ENCODE data around the gene AKAP7.

AKAP7 gene

DNA sequence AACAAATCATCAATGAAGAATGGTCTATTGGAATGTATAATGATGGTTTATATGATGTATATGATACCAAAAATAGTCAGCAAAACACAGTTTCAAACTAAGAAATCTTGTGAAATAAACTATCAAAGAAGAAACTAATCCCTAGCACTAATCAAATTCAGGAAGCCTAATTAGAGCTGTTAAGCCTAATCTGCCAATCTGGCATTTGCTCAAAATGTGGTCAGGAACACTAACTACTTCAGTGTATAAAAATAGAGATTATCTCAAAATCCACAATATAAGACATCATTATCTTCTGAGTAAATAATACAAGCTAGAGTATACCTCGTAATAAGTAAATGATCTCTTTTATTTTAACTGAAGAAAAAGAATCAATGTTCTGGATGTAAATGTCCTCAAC is 12.8 kb upstream of the AKAP7 start:
- H3K27me3 Mint-ChIP-seq = no peaks in the 10 kb centered on the region
- H3K4me3 Mint-ChIP-seq = no peak overlapping the region
- ATAC-seq = no peak
- H3K36me3 Mint-ChIP-seq = no peaks in the 10 kb centered on the region
- H3K4me1 Mint-ChIP-seq = peaks cover 11% of the 10 kb centered on the region
- H3K9me3 Mint-ChIP-seq = no peaks in the 10 kb centered on the region
- H3K27ac Mint-ChIP-seq = no peak overlapping the region

DNA sequence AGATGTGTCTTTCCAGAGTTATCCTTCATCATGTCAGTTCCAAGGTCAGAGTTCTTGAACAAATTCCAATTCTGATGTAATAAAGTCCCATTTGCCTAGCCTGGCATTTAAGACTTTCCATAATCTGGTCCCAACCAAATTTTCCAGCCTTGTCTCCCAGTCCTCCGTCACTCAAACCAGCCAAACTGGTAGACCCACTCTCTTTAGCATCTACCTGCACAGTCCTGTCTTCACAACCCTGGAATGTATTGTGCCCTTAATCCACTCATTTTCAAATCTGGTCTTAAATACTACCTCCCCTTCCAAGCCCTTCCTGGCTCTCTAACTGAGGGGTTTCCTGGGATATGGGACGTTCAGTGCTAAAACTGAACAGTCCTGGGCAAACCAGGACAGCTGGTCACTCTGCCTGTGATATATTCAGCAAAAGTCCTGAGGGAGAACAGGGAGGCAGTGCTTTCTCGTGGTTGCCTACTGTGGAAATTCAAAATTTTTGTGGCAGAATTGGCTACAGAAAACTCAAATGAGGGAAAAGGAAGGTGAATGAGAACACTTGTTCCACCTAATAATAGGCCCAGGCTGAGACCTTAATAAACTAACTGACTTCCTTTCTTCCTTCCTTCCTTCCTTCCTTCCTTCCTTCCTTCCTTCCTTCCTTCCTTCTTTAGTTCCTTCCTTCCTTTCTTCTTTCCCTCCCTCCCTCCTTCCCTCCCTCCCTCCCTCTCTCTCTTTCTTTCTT is 10.8 kb upstream of the AKAP7 start:
- no peaks in the 10 kb centered on the region for H3K4me1 Mint-ChIP-seq
- H3K27me3 Mint-ChIP-seq = no peaks in the 10 kb centered on the region

DNA sequence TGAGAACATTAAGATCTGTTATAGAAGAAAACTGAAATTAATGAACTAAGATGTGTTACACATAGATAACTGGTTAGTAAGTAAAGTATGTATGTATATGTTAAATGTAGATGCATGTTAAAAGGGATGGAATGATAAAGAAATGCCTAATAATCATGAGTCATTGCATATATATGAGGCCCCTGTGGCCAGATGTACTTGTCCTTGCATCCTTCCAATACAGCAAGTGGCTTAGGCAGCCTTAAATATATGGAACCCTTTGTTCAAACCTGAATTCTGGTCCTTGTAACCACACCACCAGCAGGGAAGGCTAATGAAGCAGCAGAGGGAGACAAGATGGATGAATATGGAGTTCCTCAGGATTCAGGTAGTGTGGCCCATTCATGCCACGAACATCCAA is 9.8 kb upstream of the AKAP7 start:
- no peaks in the 10 kb centered on the region for H3K27me3 Mint-ChIP-seq
- no peaks in the 10 kb centered on the region for H3K36me3 Mint-ChIP-seq
- H3K4me3 Mint-ChIP-seq = no peak overlapping the region
- ATAC-seq = no peak
- H3K9me3 Mint-ChIP-seq = no peaks in the 10 kb centered on the region
- H3K27ac Mint-ChIP-seq = no peak overlapping the region
- H3K4me1 Mint-ChIP-seq = no peaks in the 10 kb centered on the region

More for the DNA sequence above, 10.8 kb upstream of the AKAP7 start:
- H3K4me3 Mint-ChIP-seq = no peak overlapping the region
- H3K36me3 Mint-ChIP-seq = no peaks in the 10 kb centered on the region
- H3K27ac Mint-ChIP-seq = no peak overlapping the region
- H3K9me3 Mint-ChIP-seq = no peaks in the 10 kb centered on the region
- ATAC-seq = no peak

DNA sequence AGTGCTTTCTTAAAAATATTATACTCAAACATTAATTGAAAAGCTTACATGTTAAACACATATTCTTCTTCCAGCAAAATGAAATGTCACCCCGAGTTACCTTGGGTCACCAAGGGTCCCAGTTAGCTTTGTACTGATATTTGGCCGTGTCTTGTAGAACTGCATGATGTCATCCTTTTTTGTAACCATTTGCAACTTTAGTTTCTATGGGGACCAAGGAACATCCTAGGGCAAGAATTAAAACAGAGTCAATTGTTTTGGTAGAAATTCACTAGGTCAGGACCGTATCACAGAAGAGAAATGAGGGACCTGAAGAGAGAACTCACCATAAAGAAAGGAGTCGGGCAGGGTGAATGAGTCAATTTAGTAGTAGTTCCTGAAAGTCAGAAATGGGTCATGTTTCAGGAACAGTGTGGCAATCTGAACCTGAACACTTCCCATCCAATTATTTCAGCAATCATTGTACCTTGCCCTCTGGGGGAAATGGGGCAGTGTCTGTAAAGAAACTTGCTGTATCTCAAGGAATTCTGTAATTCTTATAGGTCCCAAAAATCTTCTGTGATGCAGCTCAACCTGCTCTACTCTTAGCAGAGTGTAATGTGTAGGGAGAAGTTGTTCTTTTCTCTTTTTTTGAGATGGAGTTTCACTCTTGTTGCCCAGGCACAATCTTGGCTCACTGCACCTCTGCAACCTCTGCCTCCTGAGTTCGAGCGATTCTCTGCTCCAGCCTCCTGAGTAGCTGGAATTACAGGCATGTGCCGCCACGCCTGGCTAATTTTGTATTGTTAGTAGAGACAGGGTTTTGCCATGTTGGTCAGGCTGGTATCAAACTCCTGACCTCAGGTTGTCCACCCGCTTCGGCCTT is 5.3 kb upstream of the AKAP7 start:
- Mint-ChIP-seq H3K4me3 (no peak overlapping the region), H3K4me1 (no peaks in the 10 kb centered on the region), H3K27me3 (no peaks in the 10 kb centered on the region), H3K9me3 (no peaks in the 10 kb centered on the region), H3K27ac (no peak overlapping the region), H3K36me3 (no peaks in the 10 kb centered on the region)
- ATAC-seq = no peak

DNA sequence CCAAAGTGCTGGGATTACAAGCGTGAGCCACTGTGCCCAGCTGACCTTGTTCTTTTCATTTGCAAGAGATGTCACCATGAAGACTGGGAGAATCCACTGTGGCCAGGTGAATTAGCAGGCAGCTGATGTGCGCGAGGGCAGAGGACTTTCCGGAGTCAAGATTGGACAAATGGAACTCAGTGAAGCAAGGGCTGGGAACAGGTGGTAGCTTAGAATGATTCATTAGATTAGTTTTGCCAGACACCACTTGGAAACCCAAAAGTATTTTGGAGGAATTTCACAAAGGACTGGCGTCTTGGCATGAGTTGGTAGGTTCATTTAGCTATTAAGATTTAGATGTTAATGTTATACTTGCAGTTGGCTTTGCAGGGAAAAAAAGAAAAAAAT is 4.7 kb upstream of the AKAP7 start:
- H3K9me3 Mint-ChIP-seq = no peaks in the 10 kb centered on the region
- no peaks in the 10 kb centered on the region for H3K27me3 Mint-ChIP-seq
- no peak overlapping the region for H3K27ac Mint-ChIP-seq
- no peaks in the 10 kb centered on the region for H3K36me3 Mint-ChIP-seq
- H3K4me1 Mint-ChIP-seq = no peaks in the 10 kb centered on the region
- no peak overlapping the region for H3K4me3 Mint-ChIP-seq
- no peak for ATAC-seq

DNA sequence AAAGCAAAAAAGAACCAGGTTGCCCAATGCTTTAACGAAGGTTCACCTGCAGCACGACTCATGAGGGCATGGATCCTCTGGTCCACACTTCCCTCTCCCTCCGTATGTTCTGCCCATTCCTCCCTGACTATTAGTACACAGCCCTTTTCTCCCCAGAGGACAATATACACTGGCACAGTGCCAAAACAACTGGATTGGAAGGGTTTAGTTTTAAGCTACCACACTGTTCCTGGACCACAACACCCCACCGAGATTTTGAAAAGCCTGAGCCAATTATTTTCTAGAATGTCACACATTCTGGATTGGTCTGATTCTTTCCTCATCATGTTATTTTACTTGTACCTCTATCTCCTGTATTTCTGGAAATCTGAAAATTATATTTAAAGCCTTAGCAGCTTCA is 2.9 kb upstream of the AKAP7 start:
- Mint-ChIP-seq H3K27ac (no peak overlapping the region), H3K27me3 (no peaks in the 10 kb centered on the region), H3K9me3 (no peaks in the 10 kb centered on the region), H3K4me1 (peaks cover 10% of the 10 kb centered on the region), H3K36me3 (no peaks in the 10 kb centered on the region), H3K4me3 (no peak overlapping the region)
- ATAC-seq = no peak

DNA sequence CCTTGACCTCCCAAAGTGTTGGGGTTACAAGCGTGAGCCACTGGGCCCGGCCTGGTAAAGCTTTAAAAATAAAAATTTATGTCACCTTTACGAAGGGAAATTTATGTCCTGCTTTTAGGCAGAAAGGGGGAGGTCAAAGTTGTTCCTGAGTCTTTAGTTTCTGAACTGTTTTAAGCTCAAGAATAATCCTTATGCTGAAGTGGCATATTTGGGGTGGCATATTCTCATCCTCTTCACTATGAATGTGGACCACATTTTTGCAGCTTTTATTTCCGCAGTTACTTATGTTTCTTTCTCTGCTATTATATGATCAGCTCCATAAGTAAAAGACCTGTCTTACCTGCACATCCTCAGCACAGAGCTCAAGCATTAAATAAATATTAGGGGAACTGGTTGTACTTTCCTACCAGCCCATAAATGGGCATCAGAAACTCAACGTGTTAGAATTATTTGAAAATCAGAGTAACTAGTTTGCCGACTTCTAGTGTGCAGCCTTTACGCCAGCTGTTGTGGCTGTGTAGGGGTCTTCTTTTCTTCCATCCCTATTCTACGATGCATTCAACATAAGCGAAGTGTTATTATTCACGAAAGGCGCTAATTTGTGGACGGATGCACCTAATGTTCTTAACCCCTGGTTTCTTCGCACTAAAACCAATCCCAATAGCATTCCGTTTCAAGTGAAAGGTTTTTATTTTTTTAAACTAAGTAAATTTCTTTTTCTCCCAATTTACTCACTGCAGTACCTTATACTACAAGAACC is 867 bp upstream of the AKAP7 start:
- Mint-ChIP-seq H3K27me3 (no peaks in the 10 kb centered on the region), H3K36me3 (no peaks in the 10 kb centered on the region), H3K4me3 (peak overlapping the region; percentile 80), H3K4me1 (peaks cover 13% of the 10 kb centered on the region), H3K9me3 (no peaks in the 10 kb centered on the region), H3K27ac (peak overlapping the region; percentile 92)
- no peak for ATAC-seq

DNA sequence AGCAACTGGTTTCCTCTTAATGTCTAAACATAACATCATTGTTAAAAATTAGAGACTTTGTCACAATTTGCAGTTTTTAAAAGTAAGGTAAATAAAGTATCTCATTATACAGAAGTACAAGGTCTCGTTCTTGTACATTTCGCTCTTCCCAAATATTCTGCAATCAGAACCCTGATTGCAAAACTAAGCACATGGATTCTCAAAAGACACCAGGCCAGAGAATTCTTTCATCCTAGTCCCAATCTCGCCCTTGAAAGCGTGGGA is 355 bp upstream of the AKAP7 start:
- Mint-ChIP-seq H3K4me3 (peak overlapping the region; percentile 80), H3K27me3 (no peaks in the 10 kb centered on the region), H3K9me3 (no peaks in the 10 kb centered on the region), H3K4me1 (peaks cover 18% of the 10 kb centered on the region), H3K27ac (peak overlapping the region; percentile 92), H3K36me3 (no peaks in the 10 kb centered on the region)
- ATAC-seq = no peak

DNA sequence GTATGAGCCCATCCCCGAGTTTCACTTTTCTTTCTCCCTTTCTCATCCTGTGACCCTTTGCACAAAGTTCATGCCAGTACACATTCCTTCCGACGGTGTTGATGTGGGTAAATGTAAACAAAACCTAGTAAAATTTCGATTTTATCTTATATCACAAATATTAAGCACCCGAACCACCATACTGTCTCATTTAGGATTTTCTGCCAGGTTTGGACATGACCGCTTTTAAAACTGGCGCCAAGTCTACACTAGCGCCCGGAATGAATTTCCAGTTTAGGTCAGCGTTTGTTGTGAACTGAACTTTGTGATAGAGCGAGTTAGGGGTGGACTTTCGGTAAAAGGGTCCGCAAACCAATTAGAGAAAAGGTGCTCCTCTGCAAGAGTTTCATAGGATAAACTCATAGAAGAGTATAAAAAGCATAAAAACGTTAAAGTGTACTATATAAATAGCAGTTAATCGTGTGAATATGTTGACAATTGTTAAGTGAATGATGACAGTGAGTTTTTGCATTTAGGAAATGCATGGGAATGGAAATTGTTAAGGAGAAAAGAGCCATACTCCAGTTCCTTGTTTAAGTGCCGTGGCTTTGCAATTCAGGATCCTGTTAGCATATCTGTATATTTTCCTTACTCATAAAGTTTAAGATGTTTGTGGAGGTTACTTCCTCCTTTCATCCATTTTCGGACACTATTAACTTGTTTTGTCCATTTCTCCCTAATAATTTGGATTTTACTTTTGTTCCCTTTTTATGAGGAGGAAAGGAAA is 937 bp downstream of the AKAP7 start:
- Mint-ChIP-seq H3K36me3 (no peaks in the 10 kb centered on the region), H3K9me3 (no peaks in the 10 kb centered on the region), H3K4me1 (peaks cover 18% of the 10 kb centered on the region), H3K27me3 (no peaks in the 10 kb centered on the region), H3K27ac (peak overlapping the region; percentile 92), H3K4me3 (peak overlapping the region; percentile 88)
- ATAC-seq = no peak

DNA sequence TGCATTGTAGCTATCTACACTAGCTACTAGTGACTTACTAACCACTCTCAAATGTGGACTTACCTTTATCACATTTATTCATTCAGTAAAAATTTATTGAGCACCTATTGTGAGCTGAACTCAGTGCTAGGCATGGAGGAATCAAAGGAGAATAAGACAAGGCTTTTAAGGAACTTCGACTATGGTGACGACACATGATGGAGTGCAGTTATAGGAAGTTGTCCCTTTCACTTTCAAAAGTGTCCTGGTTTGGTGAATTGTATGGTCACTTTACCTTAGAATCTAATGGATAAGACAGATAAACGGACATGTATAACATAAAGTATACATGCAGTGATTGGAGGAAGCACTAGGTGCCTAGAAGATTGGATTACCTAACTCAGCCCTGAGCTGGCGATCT is 4.3 kb downstream of the AKAP7 start:
- H3K36me3 Mint-ChIP-seq = no peaks in the 10 kb centered on the region
- no peak for ATAC-seq
- peaks cover 5% of the 10 kb centered on the region for H3K9me3 Mint-ChIP-seq
- peak overlapping the region; percentile 16 for H3K27ac Mint-ChIP-seq
- peaks cover 18% of the 10 kb centered on the region for H3K4me1 Mint-ChIP-seq
- no peak overlapping the region for H3K4me3 Mint-ChIP-seq
- no peaks in the 10 kb centered on the region for H3K27me3 Mint-ChIP-seq

DNA sequence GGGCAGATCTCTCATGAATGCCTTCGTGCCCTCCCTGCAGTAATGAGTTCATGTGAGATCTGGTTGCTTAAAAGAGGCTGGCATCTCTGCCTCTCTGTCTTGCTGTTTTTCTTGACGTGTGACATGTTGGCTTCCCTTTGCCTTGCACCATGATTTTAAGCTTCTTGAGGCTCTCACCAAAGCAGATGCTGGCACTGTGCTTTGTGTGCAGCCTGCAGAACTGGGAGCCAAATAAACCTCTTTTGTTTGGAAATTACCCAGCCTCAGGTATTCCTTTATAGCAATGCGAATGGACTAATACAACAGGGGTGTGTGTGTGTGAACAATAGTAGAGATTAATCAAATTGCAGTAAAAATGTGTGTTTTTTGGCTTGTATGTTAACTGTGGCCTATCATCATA is 8.1 kb downstream of the AKAP7 start:
- Mint-ChIP-seq H3K36me3 (peaks cover 11% of the 10 kb centered on the region), H3K27ac (no peak overlapping the region), H3K4me3 (no peak overlapping the region), H3K4me1 (peaks cover 8% of the 10 kb centered on the region), H3K9me3 (peaks cover 5% of the 10 kb centered on the region), H3K27me3 (no peaks in the 10 kb centered on the region)
- ATAC-seq = no peak

DNA sequence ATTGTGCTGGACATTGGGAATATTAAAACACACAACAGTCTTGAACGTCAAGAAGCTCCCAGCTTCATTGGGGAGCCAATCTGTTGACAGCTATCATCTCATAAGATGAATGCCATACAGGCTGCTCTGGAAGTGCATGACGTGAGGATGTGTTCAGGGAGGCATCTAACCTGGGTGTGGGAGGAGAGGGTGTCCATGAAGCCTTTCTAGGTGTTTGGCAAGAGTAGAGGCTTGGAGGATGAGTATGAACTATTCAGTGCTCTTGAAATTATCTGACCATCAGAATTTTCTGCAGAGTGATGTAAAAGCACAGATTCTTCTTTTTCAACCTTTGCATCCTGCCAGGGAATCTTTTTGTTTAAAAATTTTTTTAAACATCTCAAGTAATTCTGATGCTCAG is 11.6 kb downstream of the AKAP7 start:
- peaks cover 5% of the 10 kb centered on the region for H3K9me3 Mint-ChIP-seq
- no peak for ATAC-seq
- H3K27me3 Mint-ChIP-seq = no peaks in the 10 kb centered on the region
- H3K27ac Mint-ChIP-seq = no peak overlapping the region
- no peaks in the 10 kb centered on the region for H3K4me1 Mint-ChIP-seq
- H3K36me3 Mint-ChIP-seq = peaks cover 11% of the 10 kb centered on the region
- no peak overlapping the region for H3K4me3 Mint-ChIP-seq

DNA sequence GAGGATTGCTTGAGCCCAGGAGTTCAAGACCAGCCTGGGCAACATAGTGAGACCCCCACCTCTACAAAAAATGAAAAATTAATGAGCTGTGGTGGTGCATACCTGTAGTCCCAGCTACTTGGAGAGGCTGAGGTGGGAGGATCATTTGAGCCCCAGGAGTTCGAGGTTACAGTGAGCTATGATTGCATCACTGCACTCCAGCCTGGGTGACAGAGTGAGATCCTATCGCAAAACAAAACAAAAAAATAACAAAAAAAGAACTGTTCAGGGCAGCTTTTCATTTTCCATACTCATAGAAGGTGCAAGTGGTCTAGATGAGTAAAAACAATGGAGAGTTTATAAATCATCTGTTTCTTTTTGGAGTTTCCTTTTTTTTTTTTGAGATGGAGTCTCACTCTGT is 21.1 kb downstream of the AKAP7 start:
- H3K9me3 Mint-ChIP-seq = no peaks in the 10 kb centered on the region
- H3K27ac Mint-ChIP-seq = no peak overlapping the region
- ATAC-seq = no peak
- no peak overlapping the region for H3K4me3 Mint-ChIP-seq
- H3K36me3 Mint-ChIP-seq = no peaks in the 10 kb centered on the region
- no peaks in the 10 kb centered on the region for H3K4me1 Mint-ChIP-seq
- H3K27me3 Mint-ChIP-seq = no peaks in the 10 kb centered on the region

DNA sequence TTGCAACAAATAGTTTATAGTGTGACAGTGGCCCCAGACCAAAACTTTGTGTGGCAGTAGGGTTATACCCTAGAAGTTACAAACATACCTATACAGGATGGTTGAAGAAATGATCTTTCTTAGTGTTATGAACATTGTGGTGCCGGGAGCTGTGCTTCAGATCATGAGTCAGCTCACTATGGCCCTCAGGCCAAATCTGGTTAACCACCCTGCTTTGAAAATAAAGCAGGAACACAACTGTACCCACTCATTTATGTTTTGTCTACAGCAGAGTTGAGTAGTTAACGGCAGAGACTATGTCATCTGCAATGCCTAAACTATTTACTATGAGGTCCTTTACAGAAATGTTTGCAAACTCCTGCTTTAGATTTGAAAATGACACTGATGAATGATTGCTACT is 24.3 kb downstream of the AKAP7 start:
- H3K36me3 Mint-ChIP-seq = peaks cover 6% of the 10 kb centered on the region
- H3K4me1 Mint-ChIP-seq = no peaks in the 10 kb centered on the region
- no peak overlapping the region for H3K4me3 Mint-ChIP-seq
- no peak for ATAC-seq
- no peaks in the 10 kb centered on the region for H3K27me3 Mint-ChIP-seq
- no peak overlapping the region for H3K27ac Mint-ChIP-seq
- no peaks in the 10 kb centered on the region for H3K9me3 Mint-ChIP-seq

DNA sequence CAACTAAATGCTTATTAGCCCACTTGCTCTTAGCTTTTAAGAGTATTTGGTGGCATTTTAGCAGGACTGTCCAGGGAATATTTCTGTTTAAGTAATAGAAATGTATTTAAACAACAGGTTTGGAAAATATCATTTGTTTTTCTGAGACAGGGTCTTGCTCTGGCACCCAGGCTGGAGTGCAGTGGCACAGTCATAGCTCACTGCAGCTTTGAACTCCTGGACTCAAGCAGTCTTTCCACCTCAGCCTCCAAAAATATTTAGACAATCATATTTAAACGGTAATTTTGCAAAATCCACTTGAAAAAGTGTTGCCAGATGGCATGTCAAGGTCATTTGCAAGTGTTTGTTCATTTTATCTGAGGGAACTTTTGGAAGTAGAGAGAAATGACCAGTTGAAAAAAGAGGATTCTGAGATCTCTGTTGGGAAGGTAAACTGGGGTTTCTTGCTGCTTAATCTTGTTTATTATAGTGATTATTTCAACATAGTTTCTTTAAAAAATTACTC is 25.0 kb downstream of the AKAP7 start:
- no peak for ATAC-seq
- no peak overlapping the region for H3K27ac Mint-ChIP-seq
- no peaks in the 10 kb centered on the region for H3K27me3 Mint-ChIP-seq
- no peaks in the 10 kb centered on the region for H3K4me1 Mint-ChIP-seq
- H3K4me3 Mint-ChIP-seq = no peak overlapping the region
- peaks cover 6% of the 10 kb centered on the region for H3K36me3 Mint-ChIP-seq
- H3K9me3 Mint-ChIP-seq = no peaks in the 10 kb centered on the region

Measured in stimulated activated memory B cell treated with anti-CD40 and anti-IgM and Interleukin-4, amounts not matched to agents 10 μg/mL and 1 μg/mL and 100 μg/mL, for 72 hours (primary cell).